NCI-H526 (cell line): ENCODE measurements around the gene KCTD11.
"Not testable (repeated sequence)": the region's sequence is repeated elsewhere in the genome, so short reads cannot be mapped to it uniquely, and the experiment has no call there.

Source experiments
- DNase-seq, 2 experiments: peaks; one replicate each; lab custom pipeline; 2025; lab: John Stamatoyannopoulos, UW

Gene KCTD11

DNA sequence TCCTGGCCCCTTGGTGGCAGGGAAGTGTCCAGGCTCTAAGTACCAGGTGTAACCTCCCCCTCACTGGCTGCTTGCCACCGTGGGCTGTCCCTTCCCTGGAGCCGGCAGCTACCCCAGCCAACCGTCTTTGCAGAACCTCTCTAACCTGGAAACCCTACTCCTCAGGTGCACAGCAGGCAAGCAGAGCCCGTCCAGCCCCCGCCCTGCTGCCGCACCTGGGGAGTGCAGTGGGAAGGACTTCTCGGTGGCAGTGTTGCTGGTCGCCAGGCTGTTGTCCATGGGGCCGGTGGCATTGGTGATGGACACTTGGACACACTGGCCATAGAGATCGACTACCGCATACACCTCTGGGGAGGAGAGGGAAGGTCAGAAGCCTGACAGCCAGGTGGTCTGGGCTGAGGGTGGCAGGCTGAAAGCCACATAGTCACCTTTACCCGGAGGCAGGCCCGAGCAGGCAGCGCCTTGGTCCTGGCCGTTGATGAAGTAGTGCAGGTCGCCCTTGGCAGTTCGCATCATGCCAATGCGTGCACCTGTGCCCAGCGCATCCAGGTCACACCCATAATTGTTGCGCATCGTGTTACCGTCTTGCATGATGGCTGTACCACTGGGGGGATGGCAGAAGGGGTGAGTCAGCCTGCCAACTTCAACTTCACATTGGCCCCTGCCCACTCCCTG lies 29.3 kb upstream of the KCTD11 start:
- no peak for DNase-seq

DNA sequence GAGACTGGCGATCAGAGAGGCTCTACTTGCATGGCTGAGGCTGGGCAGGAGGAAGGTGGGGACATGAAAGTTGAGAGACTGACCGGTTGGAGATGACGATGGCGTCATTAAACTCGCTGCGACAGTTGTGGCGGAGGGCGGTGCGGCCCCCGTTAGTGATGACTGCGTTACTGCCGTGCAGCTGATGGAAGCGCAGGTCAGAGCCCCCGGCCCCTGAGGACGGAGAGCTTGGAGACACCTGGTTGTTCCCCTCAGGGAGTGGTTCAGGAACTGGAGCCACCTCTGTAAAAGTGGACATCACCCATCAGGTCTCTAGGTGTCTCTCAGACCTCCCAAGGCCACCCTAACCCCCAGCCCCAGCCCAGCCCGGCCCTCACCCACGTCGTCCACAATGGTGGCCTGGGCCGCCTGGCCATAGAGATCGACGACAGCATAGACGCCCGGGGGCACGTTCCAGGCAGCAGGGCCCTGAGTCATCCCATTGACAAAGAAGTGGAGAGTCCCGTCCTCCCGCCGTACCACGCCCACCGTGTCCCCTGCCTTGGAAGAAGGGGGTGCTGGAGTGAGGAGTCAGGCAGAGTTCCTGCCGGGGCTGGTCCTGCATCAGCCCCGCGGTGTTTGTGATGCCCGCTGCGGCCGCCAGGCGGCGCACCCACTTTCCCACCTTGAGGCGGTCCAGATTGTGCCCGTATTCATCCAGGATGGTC lies 28.1 kb upstream of the KCTD11 start:
- DNase-seq: peak in 1 of 2 experiments; percentile 37

DNA sequence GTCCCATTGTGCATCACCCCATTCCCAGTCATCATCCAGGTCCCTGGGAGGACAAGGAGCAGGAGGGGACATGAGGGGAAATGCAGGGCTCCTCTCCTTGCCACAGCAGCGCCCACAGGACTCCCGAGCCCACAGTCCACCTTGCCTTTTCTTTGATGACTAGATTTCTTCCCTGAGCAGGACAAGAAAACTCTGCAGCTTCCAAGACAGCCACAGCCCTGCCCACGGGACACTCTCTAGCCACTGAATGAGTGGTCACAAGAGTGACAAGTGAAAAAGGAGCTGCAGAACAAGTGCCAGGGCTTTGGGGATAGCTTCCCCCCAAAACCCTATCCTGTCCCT lies 27.6 kb upstream of the KCTD11 start:
- DNase-seq: no peak

DNA sequence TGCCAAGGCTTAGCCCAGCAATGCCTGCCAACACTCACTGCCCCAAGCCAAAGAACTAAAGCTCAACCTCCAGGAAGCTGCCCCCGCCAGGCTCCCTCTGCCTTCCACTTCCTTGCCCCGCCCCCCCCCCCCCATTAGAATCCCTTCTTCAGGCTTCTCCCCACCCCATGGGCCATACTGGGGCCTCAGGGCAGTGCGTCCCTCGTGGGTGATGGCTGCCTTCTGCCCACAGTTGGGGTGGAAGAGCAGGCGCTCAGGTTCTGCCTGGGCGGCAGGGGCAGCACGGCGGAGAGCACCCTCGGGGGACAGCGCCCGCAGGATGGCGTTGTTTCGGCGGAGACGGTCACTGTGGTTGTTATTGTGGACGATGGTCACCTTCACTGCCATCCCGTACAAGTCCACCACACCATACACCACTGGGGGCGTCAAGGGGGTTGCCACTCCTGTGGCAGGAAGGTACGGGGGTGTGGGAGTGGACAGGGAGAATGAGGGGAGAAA lies 26.9 kb upstream of the KCTD11 start:
- no peak for DNase-seq

DNA sequence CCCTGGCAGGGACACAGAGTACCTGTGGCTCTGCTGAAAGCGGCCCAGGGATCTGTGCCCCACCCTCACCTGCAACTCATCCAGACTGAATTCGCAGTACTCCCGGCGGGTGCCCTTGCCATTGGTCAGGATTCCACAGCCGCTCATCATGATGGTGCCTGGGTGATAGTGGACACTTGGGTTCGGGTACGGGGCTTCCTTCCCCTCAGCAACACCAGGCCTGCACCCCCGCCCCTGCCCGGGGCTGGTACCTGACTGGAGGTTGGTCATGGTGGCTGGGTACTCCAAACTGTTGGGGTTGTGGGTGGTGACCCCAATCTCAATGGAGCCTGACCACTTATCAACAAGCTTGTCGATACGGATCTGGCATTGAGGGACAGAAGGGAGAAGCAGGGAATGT lies 25.8 kb upstream of the KCTD11 start:
- no peak for DNase-seq

DNA sequence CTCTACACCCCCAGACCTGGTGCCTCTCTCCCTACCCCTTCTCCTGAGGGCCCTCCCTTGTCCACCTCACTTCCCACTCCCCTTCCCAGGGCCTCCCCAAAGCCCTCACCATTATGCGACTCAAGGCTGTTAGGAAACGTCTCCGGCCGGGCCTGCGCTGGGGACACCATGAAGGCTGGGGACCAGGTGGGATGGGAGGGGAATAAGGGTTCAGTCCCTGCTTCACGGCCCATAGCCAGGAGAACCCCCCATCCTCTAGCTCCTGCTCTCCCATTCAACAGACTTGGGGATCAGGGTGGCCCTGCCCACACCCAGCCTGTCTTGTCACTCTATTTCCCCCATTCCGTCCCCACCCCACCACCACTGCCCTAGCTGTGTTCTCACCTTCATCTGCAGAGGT lies 24.9 kb upstream of the KCTD11 start:
- DNase-seq: no peak

DNA sequence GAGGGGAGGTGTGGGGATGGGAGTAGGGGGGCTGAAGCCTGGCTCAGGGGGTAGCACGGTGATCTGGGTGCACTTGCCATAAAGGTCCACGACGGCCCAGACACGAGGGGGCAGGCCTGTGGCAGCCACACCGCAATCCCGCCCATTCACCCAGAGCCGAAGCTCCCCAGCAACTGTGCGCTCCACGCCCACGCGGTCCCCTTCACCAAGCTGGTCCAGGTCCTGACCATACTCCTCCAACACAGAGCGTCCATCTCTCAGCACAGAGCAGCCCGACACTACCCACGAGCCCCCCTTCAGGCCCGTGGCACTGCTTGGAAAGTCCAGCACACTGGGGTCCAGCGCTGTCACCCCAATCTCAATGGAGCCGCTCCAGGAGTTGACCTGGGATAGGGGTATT lies 24.5 kb upstream of the KCTD11 start:
- no peak for DNase-seq

DNA sequence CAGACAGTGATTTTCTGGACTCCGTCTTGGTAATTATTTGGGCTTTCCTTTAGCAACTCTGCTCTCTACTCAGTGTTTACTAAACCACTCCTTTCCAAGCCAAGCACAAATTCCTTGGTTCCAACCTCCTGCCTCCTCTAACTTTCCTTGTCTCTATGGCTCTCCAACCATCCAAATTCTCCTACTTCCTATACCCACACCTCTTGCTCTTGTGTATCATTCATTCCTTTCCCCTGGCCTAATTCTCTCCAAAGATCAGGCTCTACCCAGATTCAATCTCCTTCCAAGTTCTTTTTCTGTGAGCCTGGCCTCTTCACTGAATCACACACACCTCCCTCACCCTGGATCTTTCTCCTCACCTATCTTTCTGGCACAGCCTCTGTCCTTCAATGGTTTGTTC lies 24.0 kb upstream of the KCTD11 start:
- DNase-seq: no peak

DNA sequence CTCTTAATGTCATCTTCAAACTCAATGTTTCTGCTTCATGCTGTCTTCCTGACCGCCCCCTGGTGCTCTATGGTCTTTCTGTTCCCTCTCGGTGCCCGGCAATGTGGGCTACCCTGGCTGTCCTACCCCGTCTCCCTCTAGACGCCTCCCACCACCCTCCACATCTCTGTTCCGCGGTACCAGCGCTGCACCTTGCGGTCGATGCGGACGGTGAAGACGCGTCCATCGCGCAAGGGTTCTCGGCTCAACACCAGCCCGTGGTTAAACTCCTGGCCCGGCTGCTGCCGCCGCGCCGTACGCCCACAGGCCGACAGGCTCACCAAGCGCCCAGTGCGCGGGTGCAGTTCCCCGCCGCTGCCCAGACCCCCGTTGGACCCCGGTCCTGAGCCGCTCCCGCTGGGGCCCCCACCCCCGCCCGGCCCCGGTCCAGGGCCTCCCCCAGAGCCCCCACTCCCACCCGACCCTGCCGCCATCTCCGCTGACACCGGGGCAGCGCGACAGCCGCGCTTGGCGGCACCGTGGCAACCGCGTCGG lies 23.1 kb upstream of the KCTD11 start, which contains the start of gene NEURL4:
NEURL4 (minus strand) TSS at position 496 of the 534 bp plus-strand sequence; CDS start at position 473, 23 bp downstream.
- no peak for DNase-seq

DNA sequence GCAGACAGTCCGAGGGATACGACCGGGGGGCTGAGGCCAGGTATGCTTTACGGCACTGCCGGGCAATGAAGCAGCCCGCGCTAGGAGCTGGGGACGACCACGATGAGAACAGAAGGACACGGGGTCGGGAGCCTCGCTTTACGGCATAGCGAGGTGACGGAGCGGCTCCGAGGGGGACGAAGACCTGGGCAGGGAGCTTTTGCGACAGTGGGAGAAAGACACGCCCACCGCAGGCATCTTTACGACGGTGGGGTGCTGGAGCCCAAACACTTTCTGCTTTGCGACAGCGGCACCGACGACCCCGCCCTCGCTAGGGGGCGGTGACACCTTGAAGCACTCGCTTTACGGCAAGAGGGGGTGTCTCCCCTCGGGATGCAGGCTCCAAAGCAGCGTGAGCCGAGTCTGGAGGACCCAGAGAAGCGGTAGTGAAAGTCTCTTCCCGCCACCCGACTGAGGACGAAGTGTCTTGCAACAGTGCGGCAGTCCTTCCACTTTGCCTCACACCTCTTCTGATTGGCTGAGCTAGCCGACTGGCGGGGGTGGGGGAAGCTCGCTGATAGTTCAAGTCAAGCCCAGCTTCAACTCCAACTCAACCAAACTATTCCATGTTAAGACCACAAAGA lies 22.5 kb upstream of the KCTD11 start:
- DNase-seq: peak; percentile 96 to 100

DNA sequence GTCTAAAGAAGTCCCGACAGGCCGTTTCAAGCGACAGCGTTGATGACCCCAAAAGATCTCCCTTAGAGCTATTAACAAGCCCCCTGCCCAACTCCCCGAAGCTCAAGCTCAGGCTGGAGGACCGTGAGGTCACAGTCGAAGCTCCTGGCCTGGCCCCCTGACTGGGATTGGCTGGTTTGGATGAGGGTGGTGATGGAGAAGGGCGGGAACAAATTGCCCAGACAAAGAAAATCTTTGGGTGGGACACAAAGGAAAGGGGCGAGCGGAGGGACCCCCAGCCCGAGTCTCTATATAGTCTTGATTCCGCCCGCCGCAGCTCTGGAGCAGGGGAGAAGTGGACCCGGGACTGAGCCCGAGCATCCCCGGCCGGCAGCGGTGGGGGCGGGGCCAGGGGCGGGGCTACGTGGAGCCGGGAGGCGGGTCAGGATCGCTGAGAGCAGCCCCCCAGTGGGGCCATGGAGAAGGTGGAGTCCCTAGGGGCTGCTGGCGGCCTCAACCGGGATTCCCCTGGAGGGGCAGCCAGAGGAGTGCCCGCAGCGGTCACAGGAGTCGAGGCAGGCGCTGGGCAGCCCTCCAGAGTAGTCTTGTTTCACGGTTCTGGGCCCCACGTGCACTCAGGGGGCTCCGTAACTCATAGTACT lies 21.8 kb upstream of the KCTD11 start:
- peak; percentile 61 to 77 for DNase-seq

DNA sequence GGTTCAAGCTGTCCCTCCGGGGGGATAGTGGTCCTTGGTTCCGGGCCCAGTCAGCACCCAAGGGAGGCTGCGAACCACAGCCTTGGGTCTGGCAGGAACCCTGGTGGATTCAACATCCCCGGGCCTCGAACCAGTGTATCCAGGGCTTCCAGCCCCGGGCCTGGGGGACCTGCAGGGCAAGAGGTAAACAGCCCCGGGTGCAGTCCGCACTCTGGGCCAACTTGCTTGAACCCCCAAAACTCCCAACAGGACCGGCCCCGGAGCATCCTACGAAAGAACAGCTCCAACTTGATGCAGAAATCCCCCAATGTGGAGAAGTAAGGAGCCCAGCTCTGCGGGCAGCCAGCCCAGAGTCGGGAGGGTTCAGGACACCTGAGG lies 21.3 kb upstream of the KCTD11 start:
- no peak for DNase-seq

DNA sequence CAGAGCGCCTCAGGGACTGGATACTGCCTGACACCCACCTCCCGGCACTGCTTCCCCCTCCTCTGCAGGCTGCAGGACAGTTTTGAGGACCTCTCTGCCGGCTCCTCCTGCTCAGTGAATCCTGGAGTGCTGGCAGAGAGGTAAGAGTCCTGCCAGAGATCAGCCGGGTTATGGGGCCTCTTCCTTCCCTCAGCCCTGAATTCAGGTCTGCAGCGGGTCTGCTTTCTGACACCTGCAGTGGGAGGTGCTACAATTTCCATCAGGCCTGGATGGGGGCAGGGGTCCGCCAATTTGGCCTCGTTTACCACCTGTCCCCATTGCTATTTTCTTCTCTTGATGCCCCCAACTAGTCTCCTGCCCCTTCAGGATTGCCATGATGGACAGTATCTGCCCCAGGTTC lies 19.9 kb upstream of the KCTD11 start:
- no peak for DNase-seq

DNA sequence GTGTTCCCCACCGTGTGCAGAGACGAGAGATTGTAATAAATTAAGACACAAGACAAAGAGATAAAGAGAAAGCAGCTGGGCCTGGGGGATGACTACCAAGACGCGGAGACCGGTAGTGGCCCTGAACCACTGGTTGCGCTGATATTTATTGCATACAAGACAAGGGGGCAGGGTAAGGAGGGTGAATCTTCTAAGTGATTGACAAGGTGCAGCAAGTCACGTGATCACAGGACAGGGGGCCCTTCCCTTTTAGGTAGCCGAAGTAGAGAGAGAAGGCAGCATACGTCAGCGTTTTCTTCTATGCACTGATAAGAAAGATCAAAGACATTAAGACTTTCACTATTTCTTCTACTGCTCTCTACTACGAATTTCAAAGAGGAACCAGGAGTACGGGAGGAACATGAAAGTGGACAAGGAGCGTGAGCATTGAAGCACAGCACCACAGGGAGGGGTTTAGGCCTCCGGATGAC lies 19.3 kb upstream of the KCTD11 start:
- not testable (repeated sequence) for DNase-seq

DNA sequence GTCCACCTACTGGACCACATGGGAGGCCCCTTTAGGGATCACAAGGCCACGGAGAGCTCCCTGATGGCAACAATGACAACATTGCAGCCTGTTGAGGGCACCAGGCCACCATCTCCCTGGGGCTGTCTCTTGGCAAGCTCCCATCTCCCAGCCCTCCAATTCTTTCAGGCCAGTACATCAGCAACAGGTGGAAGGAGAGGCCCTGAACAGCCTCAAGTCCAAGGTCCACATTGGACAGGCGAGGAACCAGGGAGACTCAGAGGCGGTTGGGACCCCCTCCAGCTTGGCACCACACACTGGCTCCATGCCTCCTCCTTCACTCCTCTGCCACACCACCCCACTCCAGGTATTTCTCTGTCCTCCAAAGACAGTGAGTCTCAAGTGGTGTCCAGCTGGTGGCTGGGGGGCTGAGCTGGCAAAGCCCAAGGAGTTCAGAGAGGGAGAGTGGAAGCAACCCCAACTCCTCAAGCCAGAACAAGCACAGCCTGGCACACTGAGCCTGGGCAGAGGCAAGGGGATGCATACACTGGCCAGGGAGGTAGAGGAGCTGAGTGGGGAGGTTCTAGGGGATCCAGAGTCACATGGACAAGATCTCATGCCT lies 16.9 kb upstream of the KCTD11 start:
- no peak for DNase-seq

DNA sequence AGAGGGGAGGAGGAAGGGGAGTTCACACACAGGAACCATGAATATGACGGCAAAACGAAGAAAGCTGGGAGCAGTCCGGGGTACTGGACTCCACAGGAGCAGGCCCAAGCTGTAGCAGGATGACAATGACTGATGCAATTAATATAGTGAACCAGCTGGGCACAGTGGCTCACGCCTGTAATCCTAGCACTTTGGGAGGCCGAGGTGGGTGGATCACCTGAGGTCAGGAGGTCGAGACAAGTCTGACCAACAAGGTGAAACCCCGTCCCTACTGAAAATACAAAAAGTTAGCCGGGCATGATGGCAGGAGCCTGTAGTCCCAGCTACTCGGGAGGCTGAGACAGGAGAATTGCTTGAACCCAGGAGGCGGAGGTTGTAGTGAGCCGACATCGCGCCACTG lies 16.2 kb upstream of the KCTD11 start:
- DNase-seq: not testable (repeated sequence)

DNA sequence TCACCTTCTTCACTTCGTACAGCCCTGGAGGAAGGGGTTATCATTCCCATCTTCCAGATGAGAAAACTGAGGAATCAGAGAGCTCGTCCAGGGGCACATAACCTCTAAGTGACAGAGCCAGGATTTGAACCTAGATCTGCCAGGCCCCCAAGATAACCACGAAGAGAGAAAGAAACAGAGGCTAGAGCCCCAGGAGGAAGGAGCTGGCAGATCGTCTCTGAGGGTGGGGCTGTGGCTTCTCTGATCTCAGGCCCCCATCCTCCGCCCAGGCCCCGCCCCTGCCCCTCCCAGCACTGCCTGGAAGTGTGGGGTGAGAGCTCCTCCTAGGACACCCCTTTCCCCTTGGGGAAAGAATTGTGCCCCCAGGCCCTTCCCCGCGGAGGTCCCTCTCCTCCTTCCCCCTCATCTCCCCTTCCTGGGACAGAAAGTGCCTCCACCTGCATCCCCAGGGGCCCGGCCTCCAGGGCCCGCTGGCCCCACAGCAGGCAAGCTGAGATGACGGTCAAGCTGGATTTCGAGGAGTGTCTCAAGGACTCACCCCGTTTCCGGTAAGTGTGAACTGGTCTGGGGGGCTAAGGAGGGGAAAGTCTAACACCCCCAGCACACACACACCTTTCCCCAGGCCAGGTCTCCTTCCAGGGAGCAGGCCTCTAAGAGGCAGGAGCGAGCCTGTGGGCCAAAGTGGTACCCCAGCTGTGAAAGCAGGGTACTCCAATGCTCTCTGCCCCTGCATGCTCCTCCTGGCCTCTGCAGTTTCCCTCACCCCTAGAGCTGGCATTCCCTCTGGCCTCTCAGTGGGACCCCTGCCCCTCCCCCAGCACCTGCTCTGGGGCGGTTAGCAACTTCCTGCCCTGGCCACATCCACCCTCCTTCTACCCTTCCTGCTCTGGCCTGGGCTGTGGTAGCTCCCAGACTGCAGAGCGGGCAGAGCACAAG lies 15.5 kb upstream of the KCTD11 start, which contains the start of gene ACAP1:
ACAP1 (plus strand) TSS at position 290 of the 936 bp plus-strand sequence; CDS start at position 496, 206 bp downstream.
- DNase-seq: no peak

DNA sequence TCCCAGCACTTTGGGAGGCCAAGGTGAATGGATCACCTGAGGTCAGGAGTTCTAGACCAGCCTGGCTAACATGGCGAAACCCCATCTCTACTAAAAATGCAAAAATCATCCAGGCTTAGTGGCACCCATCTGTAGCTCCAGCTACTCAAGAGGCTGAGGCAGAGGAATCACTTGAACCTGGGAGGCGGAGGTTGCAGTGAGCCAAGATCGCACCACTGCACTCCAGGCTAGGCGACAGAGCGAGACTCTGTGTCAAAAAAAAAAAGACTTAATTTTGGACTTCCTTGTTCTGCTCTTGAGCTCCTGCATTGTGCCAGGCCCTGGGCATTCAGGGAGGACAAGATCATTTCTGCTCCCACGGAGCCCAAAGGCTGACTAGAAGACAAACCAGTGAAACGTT lies 14.4 kb upstream of the KCTD11 start:
- not testable (repeated sequence) for DNase-seq

DNA sequence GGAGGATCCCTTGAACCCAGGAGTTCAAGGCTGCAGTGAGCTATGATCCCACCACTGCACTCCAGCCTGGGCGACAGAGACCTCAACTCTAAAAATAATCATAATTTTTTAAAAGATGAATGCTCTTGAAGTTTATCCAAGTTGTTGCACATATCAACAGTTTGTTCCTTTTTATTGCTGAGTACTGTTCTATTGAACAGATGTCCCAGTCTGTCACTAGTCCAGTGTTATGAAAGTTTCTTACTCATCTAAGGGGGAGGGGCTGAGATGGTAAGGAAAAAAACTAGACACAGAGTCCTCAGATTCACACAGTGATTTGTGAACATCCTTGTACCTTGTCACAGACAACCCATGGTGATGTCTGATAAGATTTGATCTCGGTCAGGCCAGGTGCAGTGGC lies 11.8 kb upstream of the KCTD11 start:
- DNase-seq: no peak

DNA sequence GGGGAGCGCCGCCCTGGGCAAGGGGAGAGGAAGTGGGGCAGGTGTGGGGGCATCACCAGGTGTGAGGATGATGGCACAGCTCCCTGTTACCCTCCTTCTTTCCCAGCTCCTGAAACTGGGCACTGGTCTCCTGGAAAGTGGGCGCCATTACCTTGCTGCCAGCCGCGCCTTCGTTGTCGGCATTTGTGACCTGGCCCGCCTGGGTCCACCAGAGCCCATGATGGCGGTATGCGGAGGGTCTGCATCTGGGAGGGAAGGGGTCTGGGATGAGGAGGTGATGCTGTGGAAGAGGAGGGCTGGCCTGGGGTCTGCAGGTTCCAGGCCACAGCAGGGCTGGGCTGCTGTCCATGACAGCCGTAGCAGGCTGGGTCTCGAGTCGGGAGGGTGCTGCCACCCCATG lies 10.1 kb upstream of the KCTD11 start:
- DNase-seq: no peak

DNA sequence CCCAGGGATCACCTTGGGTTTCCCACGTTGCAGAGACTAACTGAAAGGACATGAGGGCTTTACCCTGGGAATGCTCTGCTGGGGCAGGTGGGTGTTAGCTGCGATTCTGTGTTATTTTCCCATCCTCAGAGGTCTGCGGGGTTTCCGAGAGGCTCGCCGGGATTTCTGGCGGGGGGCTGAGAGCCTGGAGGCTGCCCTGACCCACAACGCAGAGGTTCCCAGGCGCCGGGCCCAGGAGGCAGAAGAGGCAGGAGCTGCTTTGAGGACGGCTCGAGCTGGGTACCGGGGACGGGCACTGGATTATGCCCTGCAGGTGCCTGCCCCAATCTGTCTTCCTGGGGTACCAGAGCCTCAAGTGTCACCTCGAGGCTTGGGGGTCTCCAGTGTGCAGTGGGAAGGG lies 8.7 kb upstream of the KCTD11 start:
- DNase-seq: no peak
